ENCODE results near the gene RUBCNL. TPM values are rescaled to one million over a fixed set of nuclear protein-coding genes. Genes with fewer than 3 reads are reported as not detected.

Gene RUBCNL
- total and polyA plus RNA-seq, 9 of the 15 experiments (the other 6 are each of a cell fraction or from before 2014, with no cell fraction given), result 0.04 to 0.35 (median 0.12) TPM; not detected in 3

GRCh38 chr13:46345398-46345797 is 41.7 kb downstream of the RUBCNL start (continued):
- TF ChIP-seq ZBTB33 (CRISPR knock-in tag; IDR thresholded peaks at IDR 0.05) (no peak), ESRRA (IDR thresholded peaks at IDR 0.05; ENCODE audit: borderline replicate concordance, low read depth) (no peak), CHD4 (IDR thresholded peaks at IDR 0.05; ENCODE audit: insufficient read depth, insufficient replicate concordance, low read depth, low read length, poor library complexity, severe bottlenecking) (no peak), CBFB (CRISPR knock-in tag; IDR thresholded peaks at IDR 0.05) (no peak), NCOA1 (IDR thresholded peaks at IDR 0.05; ENCODE audit: low read depth) (no peak), SOX6 (IDR thresholded peaks at IDR 0.05) (no peak), FOXK1 (CRISPR knock-in tag; IDR thresholded peaks at IDR 0.05; ENCODE audit: borderline replicate concordance) (no peak), SIN3B (IDR thresholded peaks at IDR 0.05; ENCODE audit: low read depth) (no peak), HDGF (IDR thresholded peaks at IDR 0.05) (no peak), ZNF780A (CRISPR knock-in tag; IDR thresholded peaks at IDR 0.05) (no peak), SIRT6 (IDR thresholded peaks at IDR 0.05; ENCODE audit: low read depth, low read length) (no peak), ZFX (CRISPR knock-in tag; IDR thresholded peaks at IDR 0.05) (no peak)

Data from K562 (cell line).